ENCODE measurements around the gene WDFY4.

The WDFY4 gene

GRCh38 chr10:48797830-48798229 is 113.2 kb downstream of the WDFY4 start:
- DNase-seq = no peak

- DNase-seq = no peak
These were observed 114.0 kb downstream of the WDFY4 start for GRCh38 chr10:48798481-48799254.

- DNase-seq = no peak
These were observed 114.8 kb downstream of the WDFY4 start for GRCh38 chr10:48799341-48800006.

- no peak for DNase-seq
These were observed 115.5 kb downstream of the WDFY4 start for GRCh38 chr10:48800007-48800675.

- no peak for DNase-seq
These were observed 116.3 kb downstream of the WDFY4 start for GRCh38 chr10:48801001-48801421.

GRCh38 chr10:48802611-48803071 is 118.0 kb downstream of the WDFY4 start:
- DNase-seq = no peak

GRCh38 chr10:48803801-48804584 is 119.3 kb downstream of the WDFY4 start:
- no peak for DNase-seq

- no peak for DNase-seq
These were observed 120.1 kb downstream of the WDFY4 start for GRCh38 chr10:48804740-48805182.

- no peak for DNase-seq
These were observed 120.7 kb downstream of the WDFY4 start for GRCh38 chr10:48805411-48805810.

- DNase-seq = no peak
These were observed 121.2 kb downstream of the WDFY4 start for GRCh38 chr10:48805848-48806247.

- DNase-seq = no peak
These were observed 121.7 kb downstream of the WDFY4 start for GRCh38 chr10:48806342-48806741.

- no peak for DNase-seq
These were observed 123.3 kb downstream of the WDFY4 start for GRCh38 chr10:48807791-48808470.

GRCh38 chr10:48809261-48809660 is 124.6 kb downstream of the WDFY4 start:
- no peak for DNase-seq

GRCh38 chr10:48811461-48811860 is 126.8 kb downstream of the WDFY4 start:
- DNase-seq = no peak

- DNase-seq = no peak
These were observed 127.2 kb downstream of the WDFY4 start for GRCh38 chr10:48811917-48812316.

- no peak for DNase-seq
These were observed 128.6 kb downstream of the WDFY4 start for GRCh38 chr10:48813291-48813690.

- no peak for DNase-seq
These were observed 129.2 kb downstream of the WDFY4 start for GRCh38 chr10:48813825-48814224.

GRCh38 chr10:48814933-48815332 is 130.3 kb downstream of the WDFY4 start:
- DNase-seq = no peak

- no peak for DNase-seq
These were observed 132.5 kb downstream of the WDFY4 start for GRCh38 chr10:48817141-48817540.

- no peak for DNase-seq
These were observed 133.4 kb downstream of the WDFY4 start for GRCh38 chr10:48818081-48818480.

GRCh38 chr10:48818861-48819520 is 134.3 kb downstream of the WDFY4 start:
- DNase-seq = no peak

- DNase-seq = no peak
These were observed 135.1 kb downstream of the WDFY4 start for GRCh38 chr10:48819783-48820182.
